ENCODE data around the gene CYP2J2. TPM values are rescaled to one million over a fixed set of nuclear protein-coding genes. Genes with fewer than 3 reads are reported as not detected.
A peak's percentile ranks its signal among the peaks of the same experiment; 100 is the strongest.

CYP2J2 gene
- total RNA-seq, 1 donor from 2014 or later, result 0.07 TPM

DNA sequence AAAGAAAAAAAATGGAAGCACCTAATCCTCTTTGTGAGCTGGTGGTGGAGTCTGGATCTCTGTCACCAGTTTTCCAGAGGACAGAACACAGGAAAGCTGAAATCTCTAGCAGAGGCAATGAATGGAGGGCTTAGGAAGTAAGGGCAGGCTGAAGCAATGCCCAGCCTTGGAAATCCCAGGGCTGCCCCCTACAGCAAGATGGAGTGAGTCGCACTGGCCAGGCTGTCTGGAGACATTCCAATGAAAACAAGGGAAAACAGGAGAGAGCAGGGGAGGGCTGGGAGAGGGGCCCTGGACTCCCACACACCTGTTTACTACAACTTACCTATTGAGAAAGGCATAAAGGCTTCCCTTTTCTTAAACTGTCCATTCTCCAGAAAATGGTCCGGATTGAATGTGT, 25.9 kb downstream of the CYP2J2 start:
- Histone ChIP-seq H3K36me3 (no peaks in the 10 kb centered on the region), H3K79me2 (ENCODE audit: low read depth) (no peaks in the 10 kb centered on the region), H3K27me3 (no peaks in the 10 kb centered on the region), H3K4me1 (no peaks in the 10 kb centered on the region), H3F3A (ENCODE audit: low read depth) (no peaks in the 10 kb centered on the region), H3K4me3 (no peak overlapping the region), H4K20me1 (ENCODE audit: low read depth) (no peaks in the 10 kb centered on the region), H2AFZ (replicated peaks) (no peak overlapping the region), H3K9ac (no peak overlapping the region), H3K27ac (no peak overlapping the region), H3K9me3 (ENCODE audit: low read depth) (no peaks in the 10 kb centered on the region), H3K4me2 (no peak overlapping the region)
- Mint-ChIP-seq H3K36me3 (no peaks in the 10 kb centered on the region), H3K27me3 (ENCODE audit: insufficient read depth, low read depth) (peaks cover 2% of the 10 kb centered on the region), H3K4me1 (no peaks in the 10 kb centered on the region), H3K27ac (no peak overlapping the region), H3K9me3 (no peaks in the 10 kb centered on the region), H3K4me3 (no peak overlapping the region)
- peak; percentile 47 for DNase-seq (ENCODE audit: low spot score)
- TF ChIP-seq EZH2 (IDR thresholded peaks at IDR 0.05), result no peak
- TF ChIP-seq EZH2phosphoT487 (IDR thresholded peaks at IDR 0.05), result no peak
- TF ChIP-seq CTCF (IDR thresholded peaks at IDR 0.05), result peak; percentile 49

- H3K4me1 Mint-ChIP-seq, result no peaks in the 10 kb centered on the region
Observed at GRCh38 chr1:59898927-59899326, 27.6 kb downstream of the CYP2J2 start.

DNA sequence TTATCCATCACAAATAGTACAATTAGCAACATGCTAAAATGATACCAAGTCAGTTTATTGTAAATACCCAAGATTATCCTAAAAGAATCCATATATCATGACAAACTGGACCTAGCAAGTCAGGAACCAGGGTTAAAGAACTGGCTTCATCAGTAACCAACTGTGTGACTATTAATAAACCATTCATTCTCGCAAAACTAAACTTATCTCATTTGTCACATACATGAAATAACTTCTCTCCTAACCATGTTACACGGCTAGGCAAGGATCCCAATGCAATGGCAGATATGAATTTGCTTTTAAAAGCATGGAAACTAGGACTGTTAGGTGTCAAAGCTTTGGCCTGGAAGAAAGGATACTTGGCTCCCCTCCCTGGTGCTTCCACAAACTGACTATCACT, 29.4 kb downstream of the CYP2J2 start:
- Histone ChIP-seq H3K79me2 (ENCODE audit: low read depth) (no peaks in the 10 kb centered on the region), H3K36me3 (no peaks in the 10 kb centered on the region), H3K9ac (no peak overlapping the region), H3K4me2 (no peak overlapping the region), H3K27ac (no peak overlapping the region), H3K9me3 (ENCODE audit: low read depth) (no peaks in the 10 kb centered on the region), H3K27me3 (no peaks in the 10 kb centered on the region), H3F3A (ENCODE audit: low read depth) (no peaks in the 10 kb centered on the region), H4K20me1 (ENCODE audit: low read depth) (no peaks in the 10 kb centered on the region), H2AFZ (replicated peaks) (no peak overlapping the region), H3K4me1 (no peaks in the 10 kb centered on the region), H3K4me3 (no peak overlapping the region)
- Mint-ChIP-seq H3K36me3 (no peaks in the 10 kb centered on the region), H3K4me3 (no peak overlapping the region), H3K4me1 (no peaks in the 10 kb centered on the region), H3K27ac (no peak overlapping the region), H3K27me3 (ENCODE audit: insufficient read depth, low read depth) (peaks cover 2% of the 10 kb centered on the region), H3K9me3 (no peaks in the 10 kb centered on the region)
- no peak for TF ChIP-seq EZH2phosphoT487 (IDR thresholded peaks at IDR 0.05)
- no peak for TF ChIP-seq EZH2 (IDR thresholded peaks at IDR 0.05)
- TF ChIP-seq CTCF (IDR thresholded peaks at IDR 0.05), result no peak
- no peak for DNase-seq (ENCODE audit: low spot score)

More at GRCh38 chr1:59898927-59899326, 27.6 kb downstream of the CYP2J2 start:
- TF ChIP-seq EZH2 (IDR thresholded peaks at IDR 0.05), result no peak
- no peak for TF ChIP-seq CTCF (IDR thresholded peaks at IDR 0.05)
- no peak for TF ChIP-seq EZH2phosphoT487 (IDR thresholded peaks at IDR 0.05)
- Histone ChIP-seq H4K20me1 (ENCODE audit: low read depth) (no peaks in the 10 kb centered on the region), H3K4me3 (no peak overlapping the region), H2AFZ (replicated peaks) (no peak overlapping the region), H3K36me3 (no peaks in the 10 kb centered on the region), H3K4me2 (no peak overlapping the region), H3K27ac (no peak overlapping the region), H3K9me3 (ENCODE audit: low read depth) (no peaks in the 10 kb centered on the region), H3F3A (ENCODE audit: low read depth) (no peaks in the 10 kb centered on the region), H3K9ac (no peak overlapping the region), H3K27me3 (no peaks in the 10 kb centered on the region), H3K79me2 (ENCODE audit: low read depth) (no peaks in the 10 kb centered on the region), H3K4me1 (no peaks in the 10 kb centered on the region)
- no peak overlapping the region for H3K27ac Mint-ChIP-seq
- H3K4me3 Mint-ChIP-seq, result no peak overlapping the region
- peaks cover 2% of the 10 kb centered on the region for H3K27me3 Mint-ChIP-seq (ENCODE audit: insufficient read depth, low read depth)
- DNase-seq (ENCODE audit: low spot score), result no peak
- no peaks in the 10 kb centered on the region for H3K9me3 Mint-ChIP-seq
- H3K36me3 Mint-ChIP-seq, result no peaks in the 10 kb centered on the region
